Measurements from ENCODE around the gene CFAP206. TPM values are rescaled to one million over a fixed set of nuclear protein-coding genes. Genes with fewer than 3 reads are reported as not detected.
A peak's percentile ranks its signal among the peaks of the same experiment; 100 is the strongest.
"Not testable (repeated sequence)": the region's sequence is repeated elsewhere in the genome, so short reads cannot be mapped to it uniquely, and the experiment has no call there.

Gene CFAP206
- total and polyA plus RNA-seq, 5 donors from 2014 or later, result not detected

DNA sequence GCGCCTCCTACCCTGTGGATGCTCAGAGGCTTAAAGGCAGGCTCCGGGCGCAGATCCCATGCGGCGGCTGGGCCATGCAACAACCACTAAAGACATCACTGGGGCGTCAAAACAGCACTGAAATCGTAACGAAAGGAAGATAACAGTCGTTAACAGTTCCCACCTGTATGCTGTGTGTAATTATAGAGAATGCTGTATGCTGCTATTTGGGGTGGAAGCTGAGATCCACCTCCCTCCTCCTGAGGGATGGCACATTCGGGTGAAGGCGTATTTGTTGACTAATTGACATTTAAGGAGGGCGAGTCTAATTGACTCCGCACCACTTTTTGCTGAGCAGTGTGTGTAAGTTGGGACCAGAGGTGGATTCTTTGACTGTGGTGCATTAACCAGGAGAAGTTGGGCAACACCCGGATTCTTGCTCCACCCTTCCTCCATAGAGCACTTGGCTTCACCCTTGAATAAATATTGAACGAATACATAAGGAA lies 65.7 kb downstream of the CFAP206 start:
- H3K27ac ChIP-seq (ENCODE audit: insufficient read depth, low read length, poor library complexity, severe bottlenecking), result peak overlapping the region; percentile 89

GRCh38 chr6:87481931-87482330 lies 74.2 kb downstream of the CFAP206 start:
- Mint-ChIP-seq H3K36me3 (peaks cover 34% of the 10 kb centered on the region), H3K9me3 (no peaks in the 10 kb centered on the region), H3K4me3 (no peak overlapping the region), H3K27me3 (peaks cover 4% of the 10 kb centered on the region), H3K4me1 (peaks cover 4 to 15% (median 9%) of the 10 kb centered on the region in 4 donors), H3K27ac (no peak overlapping the region)
- Histone ChIP-seq H3K4me3 (ENCODE audit: low read depth, low read length) (no peak overlapping the region), H3K4me1 (ENCODE audit: control insufficient read depth, insufficient read depth, low read length, poor library complexity, severe bottlenecking) (no peaks in the 10 kb centered on the region), H3K9me3 (ENCODE audit: control insufficient read depth in 2 of 2, low read length in 2 of 2) (no peaks in the 10 kb centered on the region), H3K36me3 (ENCODE audit: control insufficient read depth, insufficient read depth, low read length) (peaks cover 13% of the 10 kb centered on the region), H3K27me3 (ENCODE audit: control insufficient read depth, insufficient read depth, low read length) (no peaks in the 10 kb centered on the region), H3K27ac (ENCODE audit: insufficient read depth, low read length, poor library complexity, severe bottlenecking) (no peak overlapping the region)
- no peak for DNase-seq
- no peak for ATAC-seq (ENCODE audit: low read depth in 2 of 2)

More for the DNA sequence above, 65.7 kb downstream of the CFAP206 start:
- DNase-seq (peak in 1 of 3 donors; percentile 79), ATAC-seq (ENCODE audit: low read depth in 2 of 2) (peak; percentile 59 to 64)
- H3K4me3 ChIP-seq (ENCODE audit: low read depth, low read length), result peak overlapping the region; percentile 90
- H3K36me3 ChIP-seq (ENCODE audit: control insufficient read depth, insufficient read depth, low read length), result peaks cover 11% of the 10 kb centered on the region
- H3K9me3 ChIP-seq (ENCODE audit: control insufficient read depth in 2 of 2, low read length in 2 of 2), result no peaks in the 10 kb centered on the region
- no peaks in the 10 kb centered on the region for H3K27me3 ChIP-seq (ENCODE audit: control insufficient read depth, insufficient read depth, low read length)
- H3K36me3 Mint-ChIP-seq, result peaks cover 7% of the 10 kb centered on the region
- peak overlapping the region; percentile 90 to 99 (median 98) for H3K4me3 Mint-ChIP-seq
- H3K27me3 Mint-ChIP-seq, result peaks cover 7% of the 10 kb centered on the region
- H3K9me3 Mint-ChIP-seq, result no peaks in the 10 kb centered on the region
- H3K27ac Mint-ChIP-seq, result peak overlapping the region; percentile 77 to 100 (median 98)
- peaks cover 9 to 36% (median 22%) of the 10 kb centered on the region in 4 donors for H3K4me1 Mint-ChIP-seq
- H3K4me1 ChIP-seq (ENCODE audit: control insufficient read depth, insufficient read depth, low read length, poor library complexity, severe bottlenecking), result peaks cover 8% of the 10 kb centered on the region

- Histone ChIP-seq H3K27ac (ENCODE audit: insufficient read depth, low read length, poor library complexity, severe bottlenecking) (no peak overlapping the region), H3K4me1 (ENCODE audit: control insufficient read depth, insufficient read depth, low read length, poor library complexity, severe bottlenecking) (no peaks in the 10 kb centered on the region), H3K4me3 (ENCODE audit: low read depth, low read length) (no peak overlapping the region), H3K27me3 (ENCODE audit: control insufficient read depth, insufficient read depth, low read length) (no peaks in the 10 kb centered on the region), H3K9me3 (ENCODE audit: control insufficient read depth in 2 of 2, low read length in 2 of 2) (no peaks in the 10 kb centered on the region), H3K36me3 (ENCODE audit: control insufficient read depth, insufficient read depth, low read length) (peaks cover 12% of the 10 kb centered on the region)
- Mint-ChIP-seq H3K36me3 (peaks cover 34% of the 10 kb centered on the region), H3K27me3 (peaks cover 4% of the 10 kb centered on the region), H3K4me3 (no peak overlapping the region), H3K4me1 (peaks cover 4 to 15% (median 10%) of the 10 kb centered on the region in 4 donors), H3K27ac (no peak overlapping the region), H3K9me3 (no peaks in the 10 kb centered on the region)
- no peak for DNase-seq
- ATAC-seq (ENCODE audit: low read depth in 2 of 2), result no peak
Observed at GRCh38 chr6:87482366-87482765, 74.6 kb downstream of the CFAP206 start.

GRCh38 chr6:87483929-87484328 lies 76.2 kb downstream of the CFAP206 start:
- no peaks in the 10 kb centered on the region for H3K27me3 Mint-ChIP-seq
- H3K4me1 ChIP-seq (ENCODE audit: control insufficient read depth, insufficient read depth, low read length, poor library complexity, severe bottlenecking), result no peaks in the 10 kb centered on the region
- peak in 1 of 3 donors; percentile 17 for DNase-seq
- H3K27me3 ChIP-seq (ENCODE audit: control insufficient read depth, insufficient read depth, low read length), result no peaks in the 10 kb centered on the region
- peaks cover 2% of the 10 kb centered on the region for H3K36me3 ChIP-seq (ENCODE audit: control insufficient read depth, insufficient read depth, low read length)
- no peak overlapping the region for H3K4me3 Mint-ChIP-seq
- peaks cover 4 to 13% (median 9%) of the 10 kb centered on the region in 4 donors for H3K4me1 Mint-ChIP-seq
- H3K27ac ChIP-seq (ENCODE audit: insufficient read depth, low read length, poor library complexity, severe bottlenecking), result no peak overlapping the region
- no peaks in the 10 kb centered on the region for H3K9me3 ChIP-seq (ENCODE audit: control insufficient read depth in 2 of 2, low read length in 2 of 2)
- no peak for ATAC-seq (ENCODE audit: low read depth in 2 of 2)
- no peaks in the 10 kb centered on the region for H3K9me3 Mint-ChIP-seq
- peak overlapping the region in 1 of 3 donors; percentile 71 for H3K27ac Mint-ChIP-seq
- peaks cover 23% of the 10 kb centered on the region for H3K36me3 Mint-ChIP-seq
- H3K4me3 ChIP-seq (ENCODE audit: low read depth, low read length), result no peak overlapping the region

GRCh38 chr6:87484491-87484890 lies 76.7 kb downstream of the CFAP206 start:
- H3K27ac ChIP-seq (ENCODE audit: insufficient read depth, low read length, poor library complexity, severe bottlenecking), result no peak overlapping the region
- peaks cover 4 to 11% (median 9%) of the 10 kb centered on the region in 4 donors for H3K4me1 Mint-ChIP-seq

GRCh38 chr6:87487555-87487954 lies 79.8 kb downstream of the CFAP206 start:
- Mint-ChIP-seq H3K27me3 (no peaks in the 10 kb centered on the region), H3K27ac (no peak overlapping the region), H3K4me3 (no peak overlapping the region), H3K36me3 (peaks cover 18% of the 10 kb centered on the region), H3K9me3 (no peaks in the 10 kb centered on the region), H3K4me1 (peaks cover 8 to 13% (median 9%) of the 10 kb centered on the region in 4 donors)
- ATAC-seq (ENCODE audit: low read depth in 2 of 2), result no peak
- H3K27ac ChIP-seq (ENCODE audit: insufficient read depth, low read length, poor library complexity, severe bottlenecking), result no peak overlapping the region
- peaks cover 7% of the 10 kb centered on the region for H3K36me3 ChIP-seq (ENCODE audit: control insufficient read depth, insufficient read depth, low read length)
- no peaks in the 10 kb centered on the region for H3K27me3 ChIP-seq (ENCODE audit: control insufficient read depth, insufficient read depth, low read length)
- no peaks in the 10 kb centered on the region for H3K4me1 ChIP-seq (ENCODE audit: control insufficient read depth, insufficient read depth, low read length, poor library complexity, severe bottlenecking)
- DNase-seq, result no peak
- no peaks in the 10 kb centered on the region for H3K9me3 ChIP-seq (ENCODE audit: control insufficient read depth in 2 of 2, low read length in 2 of 2)
- no peak overlapping the region for H3K4me3 ChIP-seq (ENCODE audit: low read depth, low read length)

More at GRCh38 chr6:87484491-87484890, 76.7 kb downstream of the CFAP206 start:
- ATAC-seq (ENCODE audit: low read depth in 2 of 2), result no peak
- no peak for DNase-seq
- H3K27ac Mint-ChIP-seq, result peak overlapping the region in 1 of 3 donors; percentile 71
- Histone ChIP-seq H3K4me3 (ENCODE audit: low read depth, low read length) (no peak overlapping the region), H3K4me1 (ENCODE audit: control insufficient read depth, insufficient read depth, low read length, poor library complexity, severe bottlenecking) (no peaks in the 10 kb centered on the region), H3K27me3 (ENCODE audit: control insufficient read depth, insufficient read depth, low read length) (no peaks in the 10 kb centered on the region), H3K36me3 (ENCODE audit: control insufficient read depth, insufficient read depth, low read length) (peaks cover under 1% of the 10 kb centered on the region), H3K9me3 (ENCODE audit: control insufficient read depth in 2 of 2, low read length in 2 of 2) (no peaks in the 10 kb centered on the region)
- no peak overlapping the region for H3K4me3 Mint-ChIP-seq
- peaks cover 17% of the 10 kb centered on the region for H3K36me3 Mint-ChIP-seq
- H3K9me3 Mint-ChIP-seq, result no peaks in the 10 kb centered on the region
- no peaks in the 10 kb centered on the region for H3K27me3 Mint-ChIP-seq

DNA sequence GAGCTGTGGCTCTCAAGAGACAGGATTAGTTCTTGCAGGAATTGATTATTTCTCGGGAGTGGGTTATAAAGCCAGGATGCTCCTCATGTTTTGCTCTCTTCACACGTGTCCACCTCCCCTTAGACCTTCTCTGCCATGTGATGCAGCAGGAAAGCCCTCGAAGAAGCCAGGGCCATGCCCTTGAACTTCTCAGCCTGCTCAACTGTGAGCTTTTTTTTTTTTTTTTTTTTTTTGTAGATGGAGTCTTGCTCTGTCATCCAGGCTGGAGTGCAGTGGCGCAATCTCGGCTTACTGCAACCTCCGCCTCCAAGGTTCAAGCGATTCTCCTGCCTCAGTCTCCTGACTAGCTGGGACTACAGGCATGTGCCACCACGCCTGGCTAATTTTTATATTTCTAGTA lies 81.6 kb downstream of the CFAP206 start:
- Mint-ChIP-seq H3K36me3 (peaks cover 21% of the 10 kb centered on the region), H3K4me1 (peaks cover 3 to 24% (median 17%) of the 10 kb centered on the region in 4 donors)
- H3K9me3 ChIP-seq (ENCODE audit: control insufficient read depth in 2 of 2, low read length in 2 of 2); H3K4me3 Mint-ChIP-seq; ATAC-seq (ENCODE audit: low read depth in 2 of 2); H3K27me3 Mint-ChIP-seq; H3K27ac ChIP-seq (ENCODE audit: insufficient read depth, low read length, poor library complexity, severe bottlenecking); H3K4me3 ChIP-seq (ENCODE audit: low read depth, low read length); H3K27me3 ChIP-seq (ENCODE audit: control insufficient read depth, insufficient read depth, low read length); H3K9me3 Mint-ChIP-seq; H3K27ac Mint-ChIP-seq; H3K4me1 ChIP-seq (ENCODE audit: control insufficient read depth, insufficient read depth, low read length, poor library complexity, severe bottlenecking); DNase-seq; H3K36me3 ChIP-seq (ENCODE audit: control insufficient read depth, insufficient read depth, low read length): not testable (repeated sequence)

GRCh38 chr6:87494761-87495422 lies 87.1 kb downstream of the CFAP206 start:
- peaks cover 6 to 25% (median 19%) of the 10 kb centered on the region in 4 donors for H3K4me1 Mint-ChIP-seq
- ATAC-seq (ENCODE audit: low read depth in 2 of 2) (no peak), DNase-seq (no peak)
- Histone ChIP-seq H3K9me3 (ENCODE audit: control insufficient read depth in 2 of 2, low read length in 2 of 2) (no peaks in the 10 kb centered on the region), H3K36me3 (ENCODE audit: control insufficient read depth, insufficient read depth, low read length) (peaks cover 7% of the 10 kb centered on the region), H3K4me1 (ENCODE audit: control insufficient read depth, insufficient read depth, low read length, poor library complexity, severe bottlenecking) (no peaks in the 10 kb centered on the region), H3K27ac (ENCODE audit: insufficient read depth, low read length, poor library complexity, severe bottlenecking) (no peak overlapping the region), H3K27me3 (ENCODE audit: control insufficient read depth, insufficient read depth, low read length) (no peaks in the 10 kb centered on the region), H3K4me3 (ENCODE audit: low read depth, low read length) (no peak overlapping the region)
- no peak overlapping the region for H3K27ac Mint-ChIP-seq
- no peaks in the 10 kb centered on the region for H3K9me3 Mint-ChIP-seq
- no peak overlapping the region for H3K4me3 Mint-ChIP-seq
- H3K36me3 Mint-ChIP-seq, result peaks cover 16% of the 10 kb centered on the region
- H3K27me3 Mint-ChIP-seq, result no peaks in the 10 kb centered on the region
